Measurements from ENCODE around the gene PDF. TPM values are rescaled to one million over a fixed set of nuclear protein-coding genes. Genes with fewer than 3 reads are reported as not detected.

The PDF gene
- total and polyA plus RNA-seq, 2 of the 13 experiments (the other 11 are each of a cell fraction or from before 2014, with no cell fraction given), result 12.4 to 48.8 TPM

DNA sequence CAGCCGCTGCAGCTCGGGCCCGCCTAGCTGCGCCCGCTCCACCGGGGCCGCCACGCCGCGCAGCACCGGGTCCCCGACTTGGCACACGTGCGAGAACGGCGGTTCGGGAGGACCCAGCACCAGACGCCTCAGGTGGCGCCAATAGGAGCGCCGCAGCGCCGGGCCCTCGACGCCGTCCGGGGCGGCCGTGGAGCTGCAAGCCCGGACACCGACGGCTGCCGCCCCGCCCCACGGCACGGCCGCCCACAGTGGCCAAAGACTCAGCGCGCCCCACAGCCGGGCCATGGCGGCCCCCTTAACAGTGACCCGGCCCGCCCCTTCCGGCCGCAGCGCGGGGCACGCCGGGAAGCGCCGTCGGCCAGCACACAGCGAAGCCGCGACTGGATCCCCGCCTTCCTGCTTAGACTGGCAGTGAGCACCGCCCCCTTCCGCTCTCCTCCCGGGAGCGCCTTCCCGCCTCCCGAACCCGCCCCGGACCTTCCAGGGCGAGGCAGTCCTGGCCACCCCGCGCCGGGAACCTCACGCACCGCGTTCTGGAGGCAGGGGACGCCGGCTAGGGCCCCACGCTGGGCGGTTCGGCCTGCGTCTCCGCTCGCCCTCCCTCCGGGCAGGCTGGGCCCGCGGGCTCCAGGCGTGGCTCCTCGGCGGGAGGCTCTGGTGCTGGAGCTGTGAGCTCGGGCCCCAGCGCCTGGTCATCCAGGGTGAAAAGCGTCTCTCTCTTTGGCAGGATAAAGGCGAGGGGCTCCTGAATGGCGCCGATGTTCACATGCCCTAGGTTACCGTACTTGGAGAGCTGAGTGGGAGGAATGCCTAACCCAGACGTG lies at the start of gene PDF (continued):
- peak; percentile 98 for TF ChIP-seq KMT2A (CRISPR knock-in tag; IDR thresholded peaks at IDR 0.05)
- 0 out of 2 replicates have a peak, but pooled peaks have one; percentile 20 for TF ChIP-seq FIP1L1 (IDR thresholded peaks at IDR 0.05; ENCODE audit: borderline replicate concordance, insufficient read depth, low read depth, low read length)
- TF ChIP-seq ZNF329 (CRISPR knock-in tag; IDR thresholded peaks at IDR 0.05; ENCODE audit: low read depth), result peak; percentile 70; the same call in 1 of the 2 replicates
- no peak for TF ChIP-seq CREB1 (IDR thresholded peaks at IDR 0.05)
- TF ChIP-seq CREB1 (CRISPR knock-in tag; IDR thresholded peaks at IDR 0.05), result no peak
- no peak for TF ChIP-seq FOXP1 (IDR thresholded peaks at IDR 0.05)
- no peak for TF ChIP-seq FOXP1 (CRISPR knock-in tag; IDR thresholded peaks at IDR 0.05)
- TF ChIP-seq MTA1 (CRISPR knock-in tag; IDR thresholded peaks at IDR 0.05; ENCODE audit: borderline replicate concordance), result peak; percentile 75; the same call in 1 of the 2 replicates
- peak; percentile 54; the same call in 1 of the 2 replicates for TF ChIP-seq ZNF317 (CRISPR knock-in tag; IDR thresholded peaks at IDR 0.05)
- TF ChIP-seq HNRNPLL (IDR thresholded peaks at IDR 0.05; ENCODE audit: low read depth, low read length, poor library complexity, severe bottlenecking), result peak; percentile 56
- no peak; the same call in 1 of the 2 replicates for TF ChIP-seq SOX13 (IDR thresholded peaks at IDR 0.05)
- TF ChIP-seq SOX13 (CRISPR knock-in tag; conservative IDR thresholded peaks at IDR 0.05 in 1 of 2, IDR thresholded peaks at IDR 0.05 in 1 of 2), result peak in 1 of 2 experiments; percentile 69; a peak in 2 of 4 replicates
- TF ChIP-seq RBFOX2 (IDR thresholded peaks at IDR 0.05; ENCODE audit: low read depth, low read length), result peak; percentile 99
- TF ChIP-seq IKZF1 (IDR thresholded peaks at IDR 0.05), result no peak
- TF ChIP-seq SOX5 (CRISPR knock-in tag; IDR thresholded peaks at IDR 0.05; ENCODE audit: borderline replicate concordance), result peak; percentile 73; the same call in 1 of the 2 replicates
- TF ChIP-seq, protein P1, sequence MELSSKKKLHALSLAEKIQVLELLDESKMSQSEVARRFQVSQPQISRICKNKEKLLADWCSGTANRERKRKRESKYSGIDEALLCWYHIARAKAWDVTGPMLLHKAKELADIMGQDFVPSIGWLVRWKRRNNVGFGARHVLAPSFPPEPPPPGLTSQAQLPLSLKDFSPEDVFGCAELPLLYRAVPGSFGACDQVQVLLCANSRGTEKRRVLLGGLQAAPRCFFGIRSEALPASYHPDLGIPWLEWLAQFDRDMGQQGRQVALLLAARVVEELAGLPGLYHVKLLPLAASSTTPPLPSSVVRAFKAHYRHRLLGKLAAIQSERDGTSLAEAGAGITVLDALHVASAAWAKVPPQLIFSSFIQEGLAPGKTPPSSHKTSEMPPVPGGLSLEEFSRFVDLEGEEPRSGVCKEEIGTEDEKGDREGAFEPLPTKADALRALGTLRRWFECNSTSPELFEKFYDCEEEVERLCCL (CRISPR knock-in tag; IDR thresholded peaks at IDR 0.05; ENCODE audit: borderline replicate concordance), result no peak
- TF ChIP-seq EEA1 (CRISPR knock-in tag; IDR thresholded peaks at IDR 0.05; ENCODE audit: borderline replicate concordance), result peak; percentile 81; the same call in 1 of the 2 replicates
- peak; percentile 49; the same call in 1 of the 2 replicates for TF ChIP-seq MEF2D (CRISPR knock-in tag; IDR thresholded peaks at IDR 0.05)
- no peak for TF ChIP-seq CCAR2 (optimal IDR thresholded peaks at IDR 0.05; ENCODE audit: low read depth, low read length)
- 0 out of 2 replicates have a peak, but pooled peaks have one; percentile 57 for TF ChIP-seq SNAI1 (CRISPR knock-in tag; IDR thresholded peaks at IDR 0.05; ENCODE audit: borderline replicate concordance)
- TF ChIP-seq, protein P2, sequence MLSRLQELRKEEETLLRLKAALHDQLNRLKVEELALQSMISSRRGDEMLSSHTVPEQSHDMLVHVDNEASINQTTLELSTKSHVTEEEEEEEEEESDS (CRISPR knock-in tag; IDR thresholded peaks at IDR 0.05; ENCODE audit: borderline replicate concordance), result no peak
- peak; percentile 77; the same call in 1 of the 2 replicates for TF ChIP-seq ZNF20 (CRISPR knock-in tag; IDR thresholded peaks at IDR 0.05)
- TF ChIP-seq ZNF136 (CRISPR knock-in tag; IDR thresholded peaks at IDR 0.05; ENCODE audit: low read depth), result peak; percentile 92
- peak; percentile 90; the same call in 1 of the 2 replicates for TF ChIP-seq TBP (CRISPR knock-in tag; IDR thresholded peaks at IDR 0.05)
- TF ChIP-seq RFXANK (CRISPR knock-in tag; IDR thresholded peaks at IDR 0.05), result peak; percentile 67; the same call in 1 of the 2 replicates
- TF ChIP-seq HMG20B (CRISPR knock-in tag; conservative IDR thresholded peaks at IDR 0.05), result no peak
- TF ChIP-seq ARID2 (CRISPR knock-in tag; IDR thresholded peaks at IDR 0.05; ENCODE audit: borderline replicate concordance), result no peak
- no peak for TF ChIP-seq FLYWCH1 (CRISPR knock-in tag; IDR thresholded peaks at IDR 0.05)
- no peak; the same call in none of the 2 replicates for TF ChIP-seq ZNF782 (CRISPR knock-in tag; IDR thresholded peaks at IDR 0.05; ENCODE audit: borderline replicate concordance)
- peak; percentile 94 for TF ChIP-seq ZNF138 (CRISPR knock-in tag; IDR thresholded peaks at IDR 0.05; ENCODE audit: low read depth)
- peak; percentile 94; the same call in 1 of the 2 replicates for TF ChIP-seq ZNF790 (CRISPR knock-in tag; IDR thresholded peaks at IDR 0.05; ENCODE audit: borderline replicate concordance)
- TF ChIP-seq ZNF225 (CRISPR knock-in tag; IDR thresholded peaks at IDR 0.05), result peak; percentile 41; the same call in 1 of the 2 replicates
